Body of pancreas (tissue), 4 donors: ENCODE measurements around the gene MAVS.

Experiments used
- POLR2A ChIP-seq, 3 donors: fragments of 450-650 bp; IDR thresholded peaks; one replicate each; pipeline ENCODE4 v1.6.1; 2016; ENCODE audit warnings: antibody characterized with exemption in 3 of 3, mild to moderate bottlenecking in 2 of 3
- TF ChIP-seq, protein P1 (sequence below), 7 experiments: fragments of 450-650 bp in 4 of 7; fragments of 200-600 bp in 3 of 7; sonication (generic) in 3 of 7; IDR thresholded peaks; one replicate each; pipeline ENCODE4 v1.5.1; 2016 to 2019; ENCODE audit warnings: antibody characterized with exemption in 7 of 7

DNA sequence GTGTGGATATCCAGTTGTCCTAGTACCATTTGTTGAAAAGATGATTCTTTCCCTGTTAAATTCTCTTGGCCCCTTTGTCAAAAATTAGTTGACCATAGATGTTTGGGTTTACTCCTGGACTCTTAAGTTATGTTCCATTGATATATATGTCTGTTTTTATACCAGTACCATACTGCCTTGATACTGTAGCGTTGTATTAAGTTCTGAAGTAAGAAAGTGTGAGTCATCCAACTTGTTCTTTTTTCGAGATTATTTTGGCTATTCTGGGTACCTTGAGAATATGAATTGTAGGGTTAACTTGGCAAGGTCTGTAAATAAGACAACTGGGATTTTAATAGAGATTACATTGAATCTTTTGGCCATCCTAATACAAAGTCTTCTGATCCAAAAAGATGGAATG lies 69.1 kb downstream of the MAVS start:
- TF ChIP-seq, protein P1, sequence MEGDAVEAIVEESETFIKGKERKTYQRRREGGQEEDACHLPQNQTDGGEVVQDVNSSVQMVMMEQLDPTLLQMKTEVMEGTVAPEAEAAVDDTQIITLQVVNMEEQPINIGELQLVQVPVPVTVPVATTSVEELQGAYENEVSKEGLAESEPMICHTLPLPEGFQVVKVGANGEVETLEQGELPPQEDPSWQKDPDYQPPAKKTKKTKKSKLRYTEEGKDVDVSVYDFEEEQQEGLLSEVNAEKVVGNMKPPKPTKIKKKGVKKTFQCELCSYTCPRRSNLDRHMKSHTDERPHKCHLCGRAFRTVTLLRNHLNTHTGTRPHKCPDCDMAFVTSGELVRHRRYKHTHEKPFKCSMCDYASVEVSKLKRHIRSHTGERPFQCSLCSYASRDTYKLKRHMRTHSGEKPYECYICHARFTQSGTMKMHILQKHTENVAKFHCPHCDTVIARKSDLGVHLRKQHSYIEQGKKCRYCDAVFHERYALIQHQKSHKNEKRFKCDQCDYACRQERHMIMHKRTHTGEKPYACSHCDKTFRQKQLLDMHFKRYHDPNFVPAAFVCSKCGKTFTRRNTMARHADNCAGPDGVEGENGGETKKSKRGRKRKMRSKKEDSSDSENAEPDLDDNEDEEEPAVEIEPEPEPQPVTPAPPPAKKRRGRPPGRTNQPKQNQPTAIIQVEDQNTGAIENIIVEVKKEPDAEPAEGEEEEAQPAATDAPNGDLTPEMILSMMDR (IDR thresholded peaks at IDR 0.05), result no peak
- TF ChIP-seq POLR2A (IDR thresholded peaks at IDR 0.05), result no peak
